OCI-LY1 (cell line): ENCODE results near the gene CDH4.

ENCODE experiments used
- H2AFZ ChIP-seq: fragments of 200-600 bp; sonication (generic), shearing (Covaris generic); 2 replicates; pipeline ENCODE4 v1.6.0; 2014; ENCODE audit warnings: antibody characterized with exemption, mild to moderate bottlenecking, low read length
- H3F3A ChIP-seq: fragments of 200-600 bp; sonication (generic), shearing (Covaris generic); 2 replicates; pipeline ENCODE4 v1.6.0; 2014; ENCODE audit warnings: mild to moderate bottlenecking, antibody characterized with exemption, low read length, moderate library complexity; ENCODE audit not compliant: insufficient read depth
- H3K27ac ChIP-seq: fragments of 200-600 bp; sonication (generic); 2 replicates; pipeline ENCODE4 v1.5.1; 2014; ENCODE audit warnings: low read length, mixed run types, mild to moderate bottlenecking, low read depth; ENCODE audit not compliant: poor library complexity, severe bottlenecking
- H3K27me3 ChIP-seq: fragments of 200-600 bp; sonication (generic); 2 replicates; pipeline ENCODE4 v1.6.0; 2014; ENCODE audit warnings: antibody characterized with exemption, mild to moderate bottlenecking, low read length, moderate library complexity; ENCODE audit not compliant: insufficient read depth
- H3K36me3 ChIP-seq: fragments of 200-600 bp; sonication (generic); 2 replicates; pipeline ENCODE4 v1.6.1; 2014; ENCODE audit warnings: mild to moderate bottlenecking, antibody characterized with exemption, low read length, moderate library complexity, mixed read lengths; ENCODE audit not compliant: insufficient read depth
- H3K4me1 ChIP-seq: fragments of 200-600 bp; sonication (generic); 2 replicates; pipeline ENCODE4 v1.5.1; 2014; ENCODE audit warnings: mild to moderate bottlenecking, low read length, moderate library complexity; ENCODE audit not compliant: insufficient read depth, severe bottlenecking
- H3K4me2 ChIP-seq: fragments of 200-600 bp; sonication (generic), shearing (Covaris generic); 2 replicates; pipeline ENCODE4 v1.6.1; 2014; ENCODE audit warnings: low read length
- H3K4me3 ChIP-seq: fragments of 200-600 bp; sonication (generic); 2 replicates; pipeline ENCODE4 v1.5.1; 2014; ENCODE audit warnings: low read length, low read depth, mild to moderate bottlenecking, mixed read lengths; ENCODE audit not compliant: poor library complexity, severe bottlenecking
- H3K79me2 ChIP-seq: fragments of 200-600 bp; shearing (Covaris generic); 2 replicates; pipeline ENCODE4 v1.6.1; 2016; ENCODE audit warnings: mixed run types, low read length, mixed read lengths; ENCODE audit not compliant: insufficient read depth
- H3K9ac ChIP-seq: fragments of 200-600 bp; sonication (generic), shearing (Covaris generic); 2 replicates; pipeline ENCODE4 v1.6.1; 2014; ENCODE audit warnings: mild to moderate bottlenecking, low read length, mixed read lengths
- H3K9me2 ChIP-seq: fragments of 200-600 bp; sonication (generic), shearing (Covaris generic); 2 replicates; pipeline ENCODE4 v1.6.1; 2014; ENCODE audit warnings: low read depth, mild to moderate bottlenecking, low read length, mixed read lengths
- H3K9me3 ChIP-seq: fragments of 200-600 bp; shearing (Covaris generic); 2 replicates; pipeline ENCODE4 v1.6.1; 2014; ENCODE audit warnings: low read length, mixed read lengths
- H4K20me1 ChIP-seq: fragments of 200-600 bp; sonication (generic), shearing (Covaris generic); 2 replicates; pipeline ENCODE4 v1.6.0; 2016; ENCODE audit warnings: mild to moderate bottlenecking, low read length; ENCODE audit not compliant: insufficient read depth
- CTCF ChIP-seq: fragments of 200-600 bp; sonication (generic), shearing (Covaris generic); IDR thresholded peaks from 2 replicates; pipeline ENCODE4 v1.5.1; 2017; ENCODE audit warnings: mild to moderate bottlenecking, antibody characterized with exemption, low read length, moderate library complexity, mixed read lengths
- EZH2 ChIP-seq: fragments of 200-600 bp; sonication (generic), shearing (Covaris generic); IDR thresholded peaks from 2 replicates; pipeline ENCODE4 v1.8.0; 2017; ENCODE audit warnings: borderline replicate concordance, mixed run types, mild to moderate bottlenecking, antibody characterized with exemption, low read length, moderate library complexity, mixed read lengths

CDH4 gene

GRCh38 chr20:61413752-61414151 lies 161.7 kb downstream of the CDH4 start:
- H3K4me3 ChIP-seq = no peak overlapping the region
- no peak for TF ChIP-seq CTCF
- TF ChIP-seq EZH2 = no peak
- H3K9ac ChIP-seq = no peak overlapping the region
- H3K36me3 ChIP-seq = no peaks in the 10 kb centered on the region
- no peaks in the 10 kb centered on the region for H3K9me3 ChIP-seq
- H3F3A ChIP-seq = no peaks in the 10 kb centered on the region
- H3K79me2 ChIP-seq = no peaks in the 10 kb centered on the region
- no peaks in the 10 kb centered on the region for H4K20me1 ChIP-seq
- H3K9me2 ChIP-seq = no peaks in the 10 kb centered on the region
- no peak overlapping the region for H3K4me2 ChIP-seq
- no peak overlapping the region for H2AFZ ChIP-seq
- no peaks in the 10 kb centered on the region for H3K4me1 ChIP-seq
- no peaks in the 10 kb centered on the region for H3K27me3 ChIP-seq
- no peak overlapping the region for H3K27ac ChIP-seq

GRCh38 chr20:61414455-61414991 lies 162.5 kb downstream of the CDH4 start:
- H3K4me3 ChIP-seq = no peak overlapping the region
- no peaks in the 10 kb centered on the region for H3K9me3 ChIP-seq
- no peaks in the 10 kb centered on the region for H3K79me2 ChIP-seq
- H3K4me1 ChIP-seq = no peaks in the 10 kb centered on the region
- H3K9ac ChIP-seq = no peak overlapping the region
- H3K4me2 ChIP-seq = no peak overlapping the region
- no peaks in the 10 kb centered on the region for H3K9me2 ChIP-seq
- H3K27me3 ChIP-seq = no peaks in the 10 kb centered on the region
- H3K36me3 ChIP-seq = no peaks in the 10 kb centered on the region
- no peak overlapping the region for H2AFZ ChIP-seq
- no peaks in the 10 kb centered on the region for H4K20me1 ChIP-seq
- no peak overlapping the region for H3K27ac ChIP-seq
- TF ChIP-seq EZH2 (no peak), CTCF (no peak)
- H3F3A ChIP-seq = no peaks in the 10 kb centered on the region

- H3K27me3 ChIP-seq = no peaks in the 10 kb centered on the region
- H4K20me1 ChIP-seq = no peaks in the 10 kb centered on the region
- H3K9me3 ChIP-seq = no peaks in the 10 kb centered on the region
- H3K4me1 ChIP-seq = no peaks in the 10 kb centered on the region
- TF ChIP-seq EZH2 (no peak), CTCF (no peak)
- no peak overlapping the region for H3K4me2 ChIP-seq
- no peak overlapping the region for H3K4me3 ChIP-seq
- H3K9ac ChIP-seq = no peak overlapping the region
- no peaks in the 10 kb centered on the region for H3F3A ChIP-seq
- H2AFZ ChIP-seq = no peak overlapping the region
- H3K36me3 ChIP-seq = no peaks in the 10 kb centered on the region
- no peaks in the 10 kb centered on the region for H3K9me2 ChIP-seq
- no peak overlapping the region for H3K27ac ChIP-seq
- H3K79me2 ChIP-seq = no peaks in the 10 kb centered on the region
Observed at GRCh38 chr20:61416546-61416945, 164.5 kb downstream of the CDH4 start.
